Right lobe of liver (tissue), 4 donors: Measurements from ENCODE around the gene ELMO1.

Source experiments
- POLR2A ChIP-seq: fragments of 450-650 bp; IDR thresholded peaks from one replicate; pipeline ENCODE4 v1.6.1; 2017; ENCODE audit warnings: antibody characterized with exemption, mild to moderate bottlenecking
- TF ChIP-seq, protein P1 (sequence below), 4 donors: fragments of 200-600 bp in 3 of 4; fragments of 450-650 bp in 1 of 4; IDR thresholded peaks; one replicate each; pipeline versions ENCODE4 v1.5.1 to v1.8.0; 2016 to 2022; ENCODE audit warnings: antibody characterized with exemption in 4 of 4, mild to moderate bottlenecking in 2 of 4
- donor health status: DM: no; HTN: no; CAD: no.
- donor health status: DM: no; HTN: no; CAD: no.
- donor health status: DM: no; HTN: yes; CAD: no.

DNA sequence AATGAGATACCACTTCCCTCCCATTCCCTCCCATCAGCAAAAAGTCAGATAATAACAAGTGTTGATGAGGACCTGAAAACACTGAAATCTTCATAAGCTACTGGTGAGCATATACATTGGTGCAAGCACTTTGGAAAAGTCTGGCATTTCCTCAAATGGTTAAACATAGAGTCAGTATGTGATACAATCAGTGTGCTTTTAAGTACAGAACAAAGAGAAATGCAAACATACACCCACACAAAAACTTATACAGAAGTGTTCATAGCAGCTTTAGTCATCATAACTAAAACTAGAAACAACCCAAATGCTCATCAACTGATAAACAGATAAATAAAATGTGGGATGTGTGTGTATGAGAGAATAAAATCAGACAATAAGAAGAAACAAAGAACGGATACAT, 261.9 kb downstream of the ELMO1 start:
- TF ChIP-seq, protein P1, sequence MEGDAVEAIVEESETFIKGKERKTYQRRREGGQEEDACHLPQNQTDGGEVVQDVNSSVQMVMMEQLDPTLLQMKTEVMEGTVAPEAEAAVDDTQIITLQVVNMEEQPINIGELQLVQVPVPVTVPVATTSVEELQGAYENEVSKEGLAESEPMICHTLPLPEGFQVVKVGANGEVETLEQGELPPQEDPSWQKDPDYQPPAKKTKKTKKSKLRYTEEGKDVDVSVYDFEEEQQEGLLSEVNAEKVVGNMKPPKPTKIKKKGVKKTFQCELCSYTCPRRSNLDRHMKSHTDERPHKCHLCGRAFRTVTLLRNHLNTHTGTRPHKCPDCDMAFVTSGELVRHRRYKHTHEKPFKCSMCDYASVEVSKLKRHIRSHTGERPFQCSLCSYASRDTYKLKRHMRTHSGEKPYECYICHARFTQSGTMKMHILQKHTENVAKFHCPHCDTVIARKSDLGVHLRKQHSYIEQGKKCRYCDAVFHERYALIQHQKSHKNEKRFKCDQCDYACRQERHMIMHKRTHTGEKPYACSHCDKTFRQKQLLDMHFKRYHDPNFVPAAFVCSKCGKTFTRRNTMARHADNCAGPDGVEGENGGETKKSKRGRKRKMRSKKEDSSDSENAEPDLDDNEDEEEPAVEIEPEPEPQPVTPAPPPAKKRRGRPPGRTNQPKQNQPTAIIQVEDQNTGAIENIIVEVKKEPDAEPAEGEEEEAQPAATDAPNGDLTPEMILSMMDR (IDR thresholded peaks at IDR 0.05): no peak
- TF ChIP-seq POLR2A: no peak
